Endothelial cell of umbilical vein (primary cell): ENCODE measurements around the gene IL22RA2. TPM values are rescaled to one million over a fixed set of nuclear protein-coding genes. Genes with fewer than 3 reads are reported as not detected.

ENCODE experiments used
- BruUV-seq: library from RNA; stranded (reverse); fragments of 400-500 nt; replicated peaks from 2 replicates; lab custom pipeline; 2021; lab: Mats Ljungman, UMichigan
- CTCF ChIA-PET: fragments of 300-600, 350-600 bp; sonication (Branson Sonifier 250); formaldehyde crosslinking; loops from one replicate; lab custom pipeline; 2021; ENCODE audit warnings: antibody characterized with exemption, inconsistent platforms; lab: Charles Lee
- POLR2A ChIA-PET: fragments of 300-600, 350-600 bp; sonication (Branson Sonifier 250); formaldehyde crosslinking; loops from one replicate; lab custom pipeline; 2021; ENCODE audit warnings: antibody characterized with exemption, inconsistent platforms; lab: Charles Lee
- DNase-seq: peaks from one replicate; pipeline ENCODE4 v3.0.0-alpha.2; 2011; ENCODE audit warnings: low read depth, low spot score
- FAIRE-seq: peaks from 2 replicates; lab custom pipeline; 2011; peaks lifted over from hg19 to GRCh38; lab: Jason Lieb, UNC
- H2AFZ ChIP-seq: 2 replicates; pipeline ENCODE4 v1.6.0; 2012; ENCODE audit warnings: low read depth, low read length, control low read depth, inconsistent platforms
- H3K27ac ChIP-seq: 2 replicates; pipeline ENCODE4 v1.5.1; 2011; ENCODE audit warnings: low read depth, mild to moderate bottlenecking, control low read depth, low read length, moderate library complexity; ENCODE audit not compliant: insufficient read depth
- H3K27me3 ChIP-seq, 2 experiments: 2 replicates each; pipeline versions ENCODE4 v1.6.0 to v1.6.1; 2011; ENCODE audit warnings: low read length in 2 of 2, mixed read lengths in 1 of 2; ENCODE audit not compliant: control insufficient read depth in 2 of 2, insufficient read depth in 2 of 2
- H3K36me3 ChIP-seq, 2 experiments: 2 replicates in 1 of 2; 3 replicates in 1 of 2; pipeline ENCODE4 v1.5.1; 2011; ENCODE audit warnings: low read length in 2 of 2, mild to moderate bottlenecking in 1 of 2, moderate library complexity in 1 of 2; ENCODE audit not compliant: control insufficient read depth in 2 of 2, insufficient read depth in 2 of 2; ENCODE audit errors: extremely low read depth in 1 of 2
- H3K4me1 ChIP-seq: 3 replicates; pipeline ENCODE4 v1.5.1; 2011; ENCODE audit warnings: mild to moderate bottlenecking, low read length; ENCODE audit not compliant: control insufficient read depth, insufficient read depth; ENCODE audit errors: extremely low read depth
- H3K4me2 ChIP-seq: 2 replicates; pipeline ENCODE4 v1.6.1; 2011; ENCODE audit warnings: low read length, control low read depth, mixed read lengths; ENCODE audit not compliant: insufficient read depth
- H3K4me3 ChIP-seq, 3 experiments: fragments of 200-600 bp in 1 of 3; sonication (generic), shearing (Covaris generic) in 1 of 3; replicated peaks in 1 of 3; 2 replicates each; pipeline ENCODE4 v1.5.1; 2011 to 2016; ENCODE audit warnings: control low read depth in 3 of 3, low read length in 3 of 3, mild to moderate bottlenecking in 2 of 3, inconsistent platforms in 1 of 3, low read depth in 1 of 3, moderate library complexity in 1 of 3; ENCODE audit not compliant: insufficient read depth in 1 of 3
- H3K79me2 ChIP-seq: 2 replicates; pipeline ENCODE4 v1.6.0; 2012; ENCODE audit warnings: low read length, inconsistent platforms; ENCODE audit not compliant: control insufficient read depth, insufficient read depth
- H3K9ac ChIP-seq: replicated peaks from 2 replicates; pipeline ENCODE3; 2011; ENCODE audit warnings: low read length, control low read depth; ENCODE audit not compliant: insufficient read depth; ENCODE audit errors: extremely low read depth
- H3K9me1 ChIP-seq: replicated peaks from 3 replicates; pipeline ENCODE4 v1.6.0; 2011; ENCODE audit warnings: mild to moderate bottlenecking, low read length; ENCODE audit not compliant: control insufficient read depth, insufficient read depth; ENCODE audit errors: extremely low read depth
- H3K9me3 ChIP-seq: replicated peaks from 2 replicates; pipeline ENCODE4 v1.5.1; 2012; ENCODE audit warnings: low read length, inconsistent platforms; ENCODE audit not compliant: control insufficient read depth, insufficient read depth
- H4K20me1 ChIP-seq: replicated peaks from 2 replicates; pipeline ENCODE3; 2011; ENCODE audit warnings: mild to moderate bottlenecking, low read length; ENCODE audit not compliant: control insufficient read depth, insufficient read depth; ENCODE audit errors: extremely low read depth
- CTCF ChIP-seq, 2 donors: IDR thresholded peaks; 1 replicate in 1 of 2; 2 replicates in 1 of 2; pipeline ENCODE4 v1.5.1; 2011; ENCODE audit warnings: low read length in 2 of 2, mild to moderate bottlenecking in 2 of 2, moderate library complexity in 2 of 2, control low read depth in 1 of 2, inconsistent platforms in 1 of 2, low read depth in 1 of 2; ENCODE audit not compliant: insufficient read depth in 1 of 2; ENCODE audit errors: extremely low read depth in 1 of 2
- EZH2 ChIP-seq: IDR thresholded peaks from 2 replicates; pipeline ENCODE4 v1.6.1; 2012; ENCODE audit warnings: borderline replicate concordance, low read depth, mild to moderate bottlenecking, moderate library complexity, low read length, inconsistent platforms; ENCODE audit not compliant: severe bottlenecking
- FOS ChIP-seq: IDR thresholded peaks from 2 replicates; pipeline ENCODE4 v1.6.1; 2011; ENCODE audit warnings: mild to moderate bottlenecking, low read length, moderate library complexity, borderline replicate concordance; ENCODE audit not compliant: insufficient read depth
- JUN ChIP-seq: IDR thresholded peaks from 2 replicates; pipeline ENCODE4 v1.6.1; 2011; ENCODE audit warnings: borderline replicate concordance, low read depth; ENCODE audit not compliant: insufficient read length, insufficient read depth
- MAX ChIP-seq: IDR thresholded peaks from 2 replicates; pipeline ENCODE4 v1.6.1; 2011; ENCODE audit not compliant: insufficient read depth, insufficient read length
- POLR2A ChIP-seq: IDR thresholded peaks from 2 replicates; pipeline ENCODE4 v1.6.1; 2012; ENCODE audit warnings: low read depth, mild to moderate bottlenecking, control low read depth, low read length
- POLR2AphosphoS5 ChIP-seq: IDR thresholded peaks from 2 replicates; pipeline ENCODE4 v1.6.1; 2012; ENCODE audit warnings: low read depth, mild to moderate bottlenecking, control low read depth, low read length, moderate library complexity; ENCODE audit not compliant: insufficient read depth
- dilution Hi-C: fragments of 300-500 bp; cut with MboI; formaldehyde crosslinking; loops from one replicate; pipeline ENCODE4 v1.15.0; 2019; ENCODE audit warnings: low sequenced_read_pairs; ENCODE audit not compliant: extremely low pct_ligation_motif_present
- intact Hi-C: fragments of 100-400 bp; cut with micrococcal nuclease; formaldehyde crosslinking; loops from one replicate; pipeline ENCODE4 v1.10.0; 2022
- polyA plus RNA-seq, 4 experiments: library from polyadenylated mRNA; depleted of rRNA in 3 of 4; stranded (reverse) in 3 of 4; unstranded in 1 of 4; fragments of >200 nt; gene quantifications; 2 replicates each; pipeline versions ENCODE4 v1.2.1 to v1.2.3, GENCODE V29; 2011 to 2012; ENCODE audit warnings: missing spikeins in 1 of 4
- total RNA-seq: library from RNA; stranded (reverse); gene quantifications from 2 replicates; pipeline ENCODE4 v1.2.3, GENCODE V29; 2021

IL22RA2 gene
- total and polyA plus RNA-seq, 2 donors (not counting 3 experiments of a cell fraction or from before 2014, with no cell fraction given): not detected

GRCh38 chr6:137126875-137127485, 46.5 kb downstream of the IL22RA2 start:
- dilution Hi-C loops (no loop called here), intact Hi-C loops (no loop called here)
- no peaks in the 10 kb centered on the region for H3K36me3 ChIP-seq
- POLR2A ChIA-PET: no interaction called here
- H3K9ac ChIP-seq: no peak overlapping the region
- H3K79me2 ChIP-seq: no peaks in the 10 kb centered on the region
- no peak overlapping the region for H3K4me3 ChIP-seq
- no peak for DNase-seq
- CTCF ChIA-PET: interaction anchor here (0.5 to 1.2 kb wide), 2 partner anchors 20 to 187 kb away, joined by 3 to 4 read pairs; no protein-coding TSS in a partner anchor
- no peak for TF ChIP-seq EZH2
- no peak for TF ChIP-seq FOS
- TF ChIP-seq POLR2A: no peak
- no peak for TF ChIP-seq POLR2AphosphoS5
- TF ChIP-seq MAX: no peak
- TF ChIP-seq CTCF (IDR thresholded peaks at IDR 0.05; ENCODE audit: extremely low read depth in 1 of 2, insufficient read depth in 1 of 2, low read depth in 1 of 2, low read length in 2 of 2): no peak
- no peak for TF ChIP-seq JUN
- FAIRE-seq: no peak
- no peak overlapping the region for H3K4me2 ChIP-seq
- H3K9me3 ChIP-seq: no peaks in the 10 kb centered on the region
- H2AFZ ChIP-seq: no peak overlapping the region
- H3K9me1 ChIP-seq: no peaks in the 10 kb centered on the region
- H3K4me1 ChIP-seq: no peaks in the 10 kb centered on the region
- no peaks in the 10 kb centered on the region for H4K20me1 ChIP-seq
- H3K27ac ChIP-seq: no peak overlapping the region
- no peaks in the 10 kb centered on the region for H3K27me3 ChIP-seq
- BruUV-seq: no TSS peak
